Astrocyte (in vitro differentiated cells and primary cell): ENCODE measurements around the gene IFITM10.

ENCODE experiments used
- CTCF ChIP-seq: IDR thresholded peaks from 2 replicates; pipeline ENCODE4 v1.5.1; 2011; ENCODE audit warnings: low read depth, mild to moderate bottlenecking, inconsistent platforms, low read length, moderate library complexity; ENCODE audit not compliant: insufficient read depth
- EZH2 ChIP-seq: IDR thresholded peaks from 2 replicates; pipeline ENCODE4 v1.6.1; 2012; ENCODE audit warnings: mild to moderate bottlenecking, low read length, inconsistent platforms; ENCODE audit not compliant: insufficient read depth

DNA sequence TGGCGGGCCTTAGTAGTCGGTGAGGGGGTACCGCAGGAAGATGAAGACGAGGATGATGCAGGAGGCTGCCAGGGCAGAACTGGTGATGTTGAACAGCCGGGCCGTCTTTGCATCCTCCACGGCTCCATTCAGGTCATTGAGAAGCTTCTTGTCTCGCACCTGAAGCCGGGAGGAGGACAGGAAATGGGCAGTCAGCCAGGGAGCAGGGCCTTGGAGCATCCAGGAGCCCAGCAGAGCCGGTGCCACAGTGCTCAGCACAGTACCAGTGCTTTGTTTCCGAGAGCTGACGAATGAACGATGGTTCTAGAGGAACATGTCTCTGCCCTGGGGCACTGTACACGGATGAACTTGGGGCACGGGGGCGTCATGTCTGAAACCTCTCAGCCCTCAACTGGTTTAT lies 15.1 kb downstream of the IFITM10 start:
- TF ChIP-seq CTCF (no peak), EZH2 (no peak)
